Retinal pigment epithelial cell (primary cell): ENCODE data around the gene SUFU.

Source experiments
- DNase-seq: peaks from one replicate; pipeline ENCODE4 v3.0.0-alpha.2; 2010; ENCODE audit warnings: low read depth
- H3K4me3 ChIP-seq: 2 replicates; pipeline ENCODE4 v1.5.1; 2011; ENCODE audit warnings: mild to moderate bottlenecking, low read length, control low read depth, moderate library complexity
- CTCF ChIP-seq: conservative IDR thresholded peaks from 2 replicates; pipeline ENCODE4 v1.5.1; 2011; ENCODE audit warnings: low read depth, low read length, control low read depth, inconsistent platforms

SUFU gene

GRCh38 chr10:102565793-102566192, 62.0 kb downstream of the SUFU start:
- no peak for DNase-seq
- peak; percentile 9 for TF ChIP-seq CTCF
- no peak overlapping the region for H3K4me3 ChIP-seq

GRCh38 chr10:102578782-102579181, 75.0 kb downstream of the SUFU start:
- no peak for TF ChIP-seq CTCF
- no peak for DNase-seq
- H3K4me3 ChIP-seq, result no peak overlapping the region

GRCh38 chr10:102579328-102579727, 75.6 kb downstream of the SUFU start:
- H3K4me3 ChIP-seq, result no peak overlapping the region
- DNase-seq, result no peak
- no peak for TF ChIP-seq CTCF

- no peak for DNase-seq
- TF ChIP-seq CTCF, result no peak
- no peak overlapping the region for H3K4me3 ChIP-seq
These were observed 76.5 kb downstream of the SUFU start for GRCh38 chr10:102580230-102580629.

GRCh38 chr10:102581401-102581800, 77.6 kb downstream of the SUFU start:
- no peak overlapping the region for H3K4me3 ChIP-seq
- no peak for DNase-seq
- TF ChIP-seq CTCF, result no peak

- no peak for DNase-seq
- no peak overlapping the region for H3K4me3 ChIP-seq
- no peak for TF ChIP-seq CTCF
These were observed 78.3 kb downstream of the SUFU start for GRCh38 chr10:102581981-102582580.

GRCh38 chr10:102583435-102584417, 80.0 kb downstream of the SUFU start:
- H3K4me3 ChIP-seq, result no peak overlapping the region
- peak; percentile 91 for TF ChIP-seq CTCF

More at GRCh38 chr10:102583435-102584417, 80.0 kb downstream of the SUFU start:
- peak; percentile 46 for DNase-seq
